SKM-1 (cell line): Measurements from ENCODE around the gene AJM1.
A peak's percentile ranks its signal among the peaks of the same experiment; 100 is the strongest.
"Not testable (repeated sequence)": the region's sequence is repeated elsewhere in the genome, so short reads cannot be mapped to it uniquely, and the experiment has no call there.

Source experiments
- DNase-seq: peaks from one replicate; lab custom pipeline; 2025; ENCODE audit not compliant: unreplicated experiment; lab: John Stamatoyannopoulos, UW

Gene AJM1

DNA sequence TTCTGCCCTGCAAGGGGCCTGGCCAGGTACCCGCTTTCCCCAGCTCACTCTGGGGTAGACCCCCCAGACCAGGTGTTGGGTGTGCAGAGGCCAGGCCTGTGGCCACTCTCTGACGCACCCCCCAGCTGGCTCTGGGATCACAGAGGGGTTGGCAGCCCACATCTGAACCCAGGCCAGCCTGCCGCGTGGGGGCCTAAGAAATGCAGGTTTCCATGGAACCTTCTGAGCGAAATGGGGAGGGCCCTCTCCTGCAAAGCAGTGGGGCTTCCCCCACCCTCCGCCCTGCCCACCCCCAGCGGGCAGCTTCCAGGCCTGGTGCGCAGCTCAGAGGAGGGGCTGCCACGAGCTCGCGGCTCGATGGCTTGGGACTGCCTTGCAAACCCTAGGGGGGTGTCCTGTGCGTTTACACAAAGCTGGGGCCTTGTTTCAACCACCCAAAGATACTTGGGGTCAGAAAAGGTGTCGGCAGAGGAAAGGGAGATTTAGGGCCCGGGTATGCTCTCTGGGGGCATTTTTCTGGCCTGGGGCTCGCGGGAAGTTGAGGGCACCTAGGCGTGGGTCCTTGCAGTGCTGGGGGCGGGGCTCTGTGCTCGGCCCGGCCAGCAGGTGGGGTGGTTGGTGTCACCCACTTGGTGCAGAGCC, 1.0 kb downstream of the AJM1 start:
- not testable (repeated sequence) for DNase-seq

DNA sequence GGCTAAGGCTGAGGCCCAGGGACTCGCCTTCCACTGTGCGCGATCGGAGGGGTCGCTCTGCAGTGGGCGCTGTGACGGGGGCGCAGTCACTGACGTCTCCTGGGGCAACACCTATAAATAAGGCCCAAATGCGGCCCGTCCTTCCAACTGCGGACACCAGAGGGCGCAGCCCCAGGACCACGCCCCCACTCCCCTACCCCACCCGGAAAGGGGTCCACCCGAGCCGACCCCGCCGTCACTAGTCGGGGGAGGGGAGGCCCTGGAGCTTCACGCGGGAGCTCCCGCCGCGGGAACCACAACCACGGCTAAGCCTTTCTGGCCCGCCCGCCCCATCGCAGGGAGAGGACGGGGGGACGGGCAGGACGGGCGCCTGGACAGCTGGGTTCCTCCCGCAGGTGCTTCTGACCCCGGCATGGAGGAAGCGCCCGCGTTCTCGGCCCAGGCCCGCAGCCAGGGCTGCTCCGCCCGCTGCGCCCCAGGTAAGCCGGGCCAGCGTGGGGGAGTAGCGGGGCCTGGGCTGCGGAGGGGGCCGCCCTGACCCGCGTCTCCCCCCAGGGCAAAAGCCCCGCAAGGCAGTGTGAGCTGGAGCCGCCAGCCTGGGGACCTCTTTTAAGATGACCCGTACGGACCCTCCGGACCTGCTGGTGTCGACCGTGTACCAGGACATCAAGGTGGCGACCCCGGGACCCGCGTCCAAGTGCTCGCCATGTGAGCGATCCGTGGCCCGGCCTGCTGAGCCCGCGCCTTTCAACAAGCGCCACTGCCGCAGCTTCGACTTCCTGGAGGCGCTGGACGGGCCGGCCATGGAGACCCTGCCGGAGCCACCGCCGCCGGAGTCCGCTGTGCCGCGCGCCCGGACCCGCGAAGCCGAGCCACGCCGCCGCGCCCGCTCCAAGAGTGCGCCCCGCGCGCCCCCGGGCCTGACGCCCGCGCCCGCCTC, 1.8 kb downstream of the AJM1 start:
- DNase-seq = not testable (repeated sequence)

DNA sequence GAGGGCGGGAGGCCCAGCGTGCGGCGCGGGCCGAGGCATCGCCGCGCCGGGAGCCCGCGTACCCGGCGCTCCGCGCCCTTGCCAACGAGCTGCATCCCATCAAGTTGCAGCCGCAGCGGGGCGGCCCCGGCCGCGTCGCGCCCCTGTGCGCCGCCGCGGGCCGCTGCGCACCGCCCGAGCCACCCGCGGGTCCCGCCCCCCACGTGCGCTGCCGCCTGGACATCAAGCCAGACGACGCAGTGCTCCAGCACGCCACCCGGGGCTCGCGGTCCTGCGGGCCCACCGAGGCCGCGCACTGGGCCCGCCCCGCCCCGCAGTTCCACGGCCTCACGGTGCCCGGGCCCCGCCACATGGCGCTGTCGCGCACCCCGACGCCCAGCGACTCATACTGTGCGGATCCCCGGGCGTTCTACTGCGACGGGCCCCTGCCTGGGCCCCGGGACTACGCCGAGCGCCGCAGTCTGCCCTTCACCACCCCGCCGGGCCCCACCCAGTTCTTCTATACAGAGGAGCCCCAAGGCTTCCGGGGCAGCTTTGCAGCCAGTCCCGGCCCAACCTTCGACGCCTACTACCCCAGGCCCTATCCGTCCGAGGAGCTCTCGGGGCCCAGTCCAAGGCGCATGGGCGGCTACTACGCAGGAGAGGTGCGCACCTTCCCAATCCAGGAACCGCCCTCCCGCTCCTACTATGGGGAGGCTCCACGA, 2.6 kb downstream of the AJM1 start:
- DNase-seq = no peak

DNA sequence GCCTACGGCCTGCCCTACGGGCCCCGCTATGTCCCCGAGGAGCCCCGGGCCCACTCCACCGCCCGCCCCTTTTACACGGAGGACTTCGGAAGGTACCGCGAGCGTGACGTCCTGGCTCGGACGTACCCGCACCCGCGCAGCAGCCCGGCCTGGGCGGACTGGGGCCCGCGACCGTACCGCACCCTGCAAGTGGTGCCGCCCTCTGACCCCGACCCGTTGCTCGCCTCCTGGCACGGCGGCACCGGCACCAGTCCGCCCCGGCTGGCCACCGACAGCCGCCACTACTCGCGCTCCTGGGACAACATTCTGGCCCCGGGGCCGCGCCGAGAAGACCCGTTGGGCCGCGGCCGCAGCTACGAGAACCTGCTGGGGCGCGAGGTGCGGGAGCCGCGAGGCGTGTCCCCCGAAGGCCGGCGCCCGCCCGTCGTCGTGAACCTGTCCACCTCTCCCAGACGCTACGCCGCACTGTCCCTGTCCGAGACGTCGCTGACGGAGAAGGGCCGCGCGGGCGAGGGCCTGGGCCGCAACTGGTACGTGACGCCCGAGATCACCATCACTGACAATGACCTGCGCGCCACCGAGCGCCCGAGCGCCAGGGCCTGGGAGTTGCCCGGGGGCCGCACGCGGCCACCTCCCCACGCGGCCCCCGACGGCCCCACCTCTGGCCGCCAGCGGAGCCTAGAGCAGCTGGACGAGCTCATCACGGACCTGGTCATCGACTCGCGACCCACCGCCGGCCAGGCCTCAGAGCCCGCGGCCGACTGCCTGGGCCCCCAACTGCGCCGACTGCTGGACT, 3.4 kb downstream of the AJM1 start:
- DNase-seq = no peak

DNA sequence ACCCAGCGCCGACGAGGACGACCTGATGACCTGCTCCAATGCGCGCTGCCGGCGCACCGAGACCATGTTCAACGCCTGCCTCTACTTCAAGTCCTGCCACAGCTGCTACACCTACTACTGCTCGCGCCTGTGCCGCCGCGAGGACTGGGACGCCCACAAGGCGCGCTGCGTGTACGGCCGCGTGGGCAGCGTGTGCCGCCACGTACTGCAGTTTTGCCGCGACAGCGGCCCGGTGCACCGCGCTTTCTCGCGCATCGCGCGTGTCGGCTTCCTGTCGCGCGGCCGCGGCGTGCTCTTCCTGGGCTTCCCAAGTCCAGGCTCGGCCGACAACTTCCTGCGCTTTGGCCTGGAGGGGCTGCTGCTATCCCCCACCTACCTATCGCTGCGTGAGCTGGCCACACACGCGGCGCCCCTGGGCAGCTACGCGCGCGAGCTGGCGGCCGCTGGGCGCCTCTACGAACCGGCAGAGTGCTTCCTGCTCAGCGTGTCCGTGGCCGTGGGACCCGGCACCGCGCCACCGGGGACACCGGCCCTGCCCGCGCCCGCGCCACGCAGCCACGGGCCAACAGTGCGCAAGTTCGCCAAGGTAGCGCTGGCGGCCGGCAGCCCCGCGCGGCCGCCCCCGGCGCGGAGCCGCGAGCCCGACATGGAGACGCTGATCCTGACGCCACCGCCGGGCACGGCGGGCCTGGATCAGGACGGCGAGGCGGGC, 4.3 kb downstream of the AJM1 start:
- no peak for DNase-seq

DNA sequence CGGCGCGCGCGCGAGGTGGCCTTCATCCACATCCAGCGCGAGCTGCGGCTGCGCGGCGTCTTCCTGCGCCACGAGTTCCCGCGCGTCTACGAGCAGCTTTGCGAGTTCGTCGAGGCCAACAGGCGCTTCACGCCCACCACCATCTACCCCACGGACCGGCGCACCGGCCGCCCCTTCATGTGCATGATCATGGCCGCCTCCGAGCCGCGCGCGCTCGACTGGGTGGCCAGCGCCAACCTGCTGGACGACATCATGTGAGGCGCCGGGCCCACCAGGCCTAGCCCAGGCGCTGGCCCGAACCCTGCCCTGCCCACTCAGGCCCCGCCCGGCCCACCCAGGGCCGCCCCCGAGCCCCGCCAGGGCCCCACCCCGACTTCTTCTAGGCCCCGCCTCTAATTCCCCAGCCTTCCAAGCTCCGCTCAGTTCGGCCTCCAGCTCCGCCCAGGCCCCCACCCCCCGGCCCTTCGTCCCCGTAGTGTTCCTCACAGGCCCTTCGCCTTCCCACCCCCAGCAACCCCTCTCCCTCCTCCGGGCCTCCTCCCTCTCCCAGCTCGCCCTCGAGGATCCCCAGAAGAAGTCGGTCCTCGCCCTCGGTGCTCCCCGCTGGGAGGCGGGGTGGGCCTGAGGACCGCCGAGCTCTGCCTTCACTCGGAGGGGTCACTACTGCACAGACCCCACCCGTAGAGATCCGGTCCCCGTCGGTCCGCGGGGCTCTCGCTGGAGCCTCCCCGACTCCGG, 5.0 kb downstream of the AJM1 start:
- DNase-seq = peak; percentile 53

DNA sequence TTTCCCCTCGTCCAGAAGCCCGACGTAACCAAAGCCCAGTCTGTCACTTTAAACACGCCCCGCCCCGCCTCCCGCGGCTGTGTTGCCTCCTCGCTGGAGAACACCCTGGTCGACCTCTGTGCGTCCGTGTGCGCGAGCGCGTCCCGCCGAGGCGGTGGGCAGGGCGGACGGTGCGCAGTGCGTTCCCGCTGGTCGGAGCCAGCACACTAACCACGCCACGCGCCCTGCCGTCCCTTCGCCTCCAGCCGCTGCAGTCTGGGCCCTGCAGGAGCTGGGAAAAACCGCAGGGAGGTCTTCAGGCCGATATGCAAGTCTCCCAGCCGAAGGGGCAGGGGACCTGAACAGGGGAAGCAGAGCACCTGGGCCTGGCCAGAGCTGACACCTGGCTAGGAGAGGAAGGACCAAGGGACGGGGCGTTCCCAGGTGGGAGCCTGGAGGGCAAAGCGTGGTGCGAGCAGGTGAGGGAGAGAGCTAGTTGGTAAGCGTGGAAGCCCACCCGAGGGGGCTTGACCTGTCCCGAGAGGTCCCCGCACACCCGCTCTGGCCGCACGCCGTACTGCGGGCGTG, 5.6 kb downstream of the AJM1 start:
- DNase-seq = peak; percentile 48

DNA sequence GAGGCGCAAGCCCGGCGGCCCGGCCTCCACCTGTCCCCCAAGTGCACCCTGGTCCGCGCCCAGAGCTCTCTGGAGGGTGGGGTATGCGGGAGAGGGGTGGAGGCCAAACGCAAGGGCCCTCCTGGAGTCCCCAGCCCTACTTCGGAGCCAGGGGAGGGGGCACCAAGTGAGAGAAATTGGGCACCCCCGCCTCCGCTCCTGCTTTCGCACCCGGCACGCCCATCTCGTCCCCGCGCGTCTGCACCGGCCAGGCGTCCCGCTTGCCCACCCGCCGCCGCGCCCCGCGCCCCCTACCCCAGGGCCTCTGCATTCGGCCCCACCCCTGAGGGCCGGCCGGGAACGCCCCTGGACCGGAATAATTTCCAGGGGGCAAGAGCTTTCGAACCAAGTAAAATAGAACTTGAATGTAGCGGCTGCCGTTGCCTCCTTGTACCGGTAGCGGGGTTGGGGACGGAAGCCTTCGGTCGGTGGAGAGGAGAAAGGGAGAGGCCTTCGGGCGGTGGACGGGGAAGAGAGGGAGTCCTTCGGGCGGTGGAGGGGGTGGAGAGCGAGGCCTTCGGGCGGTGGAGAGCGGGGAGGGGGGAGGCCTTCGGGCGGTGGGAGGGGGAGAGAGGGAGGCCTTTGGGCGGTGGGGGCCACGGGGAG, 6.2 kb downstream of the AJM1 start:
- DNase-seq = peak; percentile 26

DNA sequence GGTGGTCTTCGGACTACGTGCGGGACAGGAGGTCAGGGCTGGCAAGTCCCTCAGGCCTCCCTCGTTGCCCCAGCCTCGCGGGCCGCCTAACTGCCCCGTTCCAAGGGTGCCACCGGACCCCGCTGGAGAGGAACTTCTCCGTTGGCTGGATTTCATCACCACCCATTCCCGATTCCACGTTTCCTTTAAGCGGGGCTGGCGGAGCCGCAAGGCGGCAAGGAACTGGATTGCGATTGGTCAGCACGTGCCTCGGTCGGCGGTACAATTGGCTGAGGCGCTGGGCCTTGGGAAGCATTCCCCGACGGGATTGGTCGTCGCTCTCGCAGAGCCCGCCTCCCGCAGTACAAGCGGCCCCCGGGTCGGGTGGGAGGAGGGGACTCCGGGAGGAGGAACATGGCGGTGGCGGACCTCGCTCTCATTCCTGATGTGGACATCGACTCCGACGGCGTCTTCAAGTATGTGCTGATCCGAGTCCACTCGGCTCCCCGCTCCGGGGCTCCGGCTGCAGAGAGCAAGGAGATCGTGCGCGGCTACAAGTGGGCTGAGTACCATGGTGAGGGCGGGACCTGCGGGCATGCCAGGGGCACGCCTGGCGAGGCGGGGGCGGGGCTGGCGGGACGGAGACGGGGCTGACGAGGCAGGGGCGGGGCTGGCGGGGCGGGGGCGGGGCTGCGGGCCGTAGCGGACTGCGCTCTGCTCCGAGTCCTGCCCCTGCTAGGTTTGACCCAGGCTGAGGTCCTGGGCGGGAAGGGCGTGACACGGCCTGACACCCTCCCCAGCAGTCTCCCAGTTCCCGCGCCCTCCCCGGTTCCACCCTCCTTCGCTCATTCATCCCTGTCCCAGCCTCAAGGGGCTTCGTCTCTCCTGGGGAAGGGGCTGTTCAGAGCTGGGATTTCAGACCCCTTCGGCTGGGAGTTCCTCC, 7.0 kb downstream of the AJM1 start, which contains the start of gene PHPT1:
TSS of gene PHPT1 (plus strand) at position 372 of the 922 bp plus-strand sequence. CDS start at position 394, 22 bp downstream.
- peak; percentile 98 for DNase-seq

DNA sequence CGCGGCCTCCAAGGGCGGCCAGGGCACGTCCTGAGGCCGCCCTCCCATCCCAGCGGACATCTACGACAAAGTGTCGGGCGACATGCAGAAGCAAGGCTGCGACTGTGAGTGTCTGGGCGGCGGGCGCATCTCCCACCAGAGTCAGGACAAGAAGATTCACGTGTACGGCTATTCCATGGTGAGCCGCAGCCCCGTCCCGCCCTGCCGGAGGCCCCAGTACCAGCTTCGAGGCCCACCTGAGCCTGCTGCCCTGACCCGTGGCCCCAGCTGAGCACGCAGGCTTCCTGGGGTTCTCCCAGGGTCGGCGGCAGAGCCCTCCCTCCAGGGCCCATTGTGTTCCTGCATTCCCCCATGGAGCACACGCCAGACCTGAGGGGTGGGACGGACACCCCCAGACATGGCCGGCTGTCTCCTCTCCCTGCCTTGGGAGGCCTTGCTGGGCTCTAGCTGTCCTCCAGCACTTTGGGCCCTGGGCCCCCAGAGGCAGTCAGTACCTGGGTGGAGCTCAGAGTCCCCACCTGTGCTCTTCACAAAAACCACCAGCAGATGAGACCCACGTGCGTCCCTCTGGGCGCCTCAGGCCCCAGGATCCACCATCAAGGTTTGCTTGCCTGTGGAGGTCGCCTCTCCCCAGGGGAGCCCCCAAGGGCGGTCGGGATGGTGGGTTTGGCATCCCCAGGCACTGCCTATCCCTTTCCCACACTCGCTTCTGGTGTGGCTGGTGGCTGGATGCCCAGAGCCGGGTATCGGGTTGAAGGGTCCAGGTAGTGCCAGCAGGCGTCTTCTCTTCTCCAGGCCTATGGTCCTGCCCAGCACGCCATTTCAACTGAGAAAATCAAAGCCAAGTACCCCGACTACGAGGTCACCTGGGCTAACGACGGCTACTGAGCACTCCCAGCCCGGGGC, 7.9 kb downstream of the AJM1 start:
- DNase-seq = no peak

DNA sequence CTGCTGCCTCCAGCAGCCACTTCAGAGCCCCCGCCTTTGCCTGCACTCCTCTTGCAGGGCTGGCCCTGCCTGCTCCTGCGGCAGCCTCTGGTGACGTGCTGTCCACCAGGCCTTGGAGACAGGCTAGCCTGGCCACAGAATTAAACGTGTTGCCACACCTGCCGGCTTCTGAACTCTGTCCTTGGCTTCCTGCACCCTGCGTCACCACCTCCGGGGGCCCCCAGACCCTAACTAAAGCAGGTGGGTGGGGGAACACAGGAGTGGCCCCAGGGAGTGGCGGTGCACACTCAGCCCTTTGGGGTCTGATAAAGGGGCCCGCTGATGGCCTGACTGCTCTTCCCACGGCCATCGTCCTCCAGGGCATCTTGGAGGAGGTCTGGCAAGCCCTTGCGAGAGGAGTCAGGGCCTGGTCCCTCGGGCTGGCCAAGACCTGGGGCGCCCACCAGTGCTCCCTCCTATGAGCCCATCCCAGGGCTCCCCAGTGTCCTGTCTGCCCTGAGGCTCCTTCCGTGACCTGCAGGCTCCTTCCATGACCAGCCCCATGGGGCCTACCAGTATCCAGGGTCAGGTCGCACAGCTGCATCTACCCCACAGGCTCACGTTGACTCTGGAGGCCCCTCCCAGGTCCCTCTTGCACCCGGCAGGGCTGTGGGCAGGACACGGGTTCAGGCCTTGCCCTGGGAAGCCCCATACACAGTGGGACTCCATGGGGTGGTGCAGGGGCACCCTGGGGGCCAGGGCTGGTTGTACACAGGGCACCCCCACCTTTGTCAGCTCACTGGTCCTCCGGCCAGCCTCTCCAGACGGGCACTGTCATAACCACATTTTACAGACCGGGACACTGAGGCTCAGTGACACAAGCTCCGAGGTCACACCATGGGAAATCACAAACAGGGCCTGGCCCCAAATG, 8.8 kb downstream of the AJM1 start:
- DNase-seq = no peak

DNA sequence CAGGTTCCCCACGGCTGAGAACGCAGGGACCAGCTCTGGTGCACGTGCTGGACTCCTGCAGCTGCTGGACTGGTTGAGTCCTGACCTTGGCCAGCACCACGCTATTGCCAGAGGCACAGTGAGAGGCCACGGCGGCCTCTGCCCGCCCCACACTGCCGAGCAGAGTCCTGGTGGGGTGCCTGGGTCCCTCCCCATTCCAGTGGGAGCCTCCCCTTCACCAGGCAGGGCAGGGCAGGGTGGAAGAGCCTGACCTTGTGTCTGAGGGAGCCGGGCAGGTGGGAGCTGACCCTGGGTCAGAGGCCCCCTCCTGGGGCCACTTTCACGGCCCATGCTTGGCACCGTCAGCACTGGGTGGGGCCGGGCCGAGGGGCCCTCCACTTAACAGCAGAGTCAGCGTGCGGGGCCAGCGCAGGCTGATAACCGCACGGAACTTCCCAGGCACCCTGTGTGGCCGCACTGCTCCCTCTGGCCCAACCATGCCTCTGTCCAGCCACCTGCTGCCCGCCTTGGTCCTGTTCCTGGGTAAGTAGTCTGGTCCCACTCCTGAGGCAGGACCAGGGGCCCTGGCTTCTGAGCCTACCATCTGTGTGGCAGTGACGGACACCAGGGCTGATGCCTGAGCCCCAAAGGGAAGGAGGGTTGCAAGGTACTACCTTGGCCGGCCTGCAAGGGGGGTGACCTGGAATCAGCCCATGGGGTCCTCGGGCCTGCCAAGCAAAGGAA, 9.8 kb downstream of the AJM1 start, which contains the start of gene MAMDC4:
TSS of gene MAMDC4 (plus strand) at position 406 of the 723 bp plus-strand sequence. CDS start at position 477, 71 bp downstream.
- no peak for DNase-seq

DNA sequence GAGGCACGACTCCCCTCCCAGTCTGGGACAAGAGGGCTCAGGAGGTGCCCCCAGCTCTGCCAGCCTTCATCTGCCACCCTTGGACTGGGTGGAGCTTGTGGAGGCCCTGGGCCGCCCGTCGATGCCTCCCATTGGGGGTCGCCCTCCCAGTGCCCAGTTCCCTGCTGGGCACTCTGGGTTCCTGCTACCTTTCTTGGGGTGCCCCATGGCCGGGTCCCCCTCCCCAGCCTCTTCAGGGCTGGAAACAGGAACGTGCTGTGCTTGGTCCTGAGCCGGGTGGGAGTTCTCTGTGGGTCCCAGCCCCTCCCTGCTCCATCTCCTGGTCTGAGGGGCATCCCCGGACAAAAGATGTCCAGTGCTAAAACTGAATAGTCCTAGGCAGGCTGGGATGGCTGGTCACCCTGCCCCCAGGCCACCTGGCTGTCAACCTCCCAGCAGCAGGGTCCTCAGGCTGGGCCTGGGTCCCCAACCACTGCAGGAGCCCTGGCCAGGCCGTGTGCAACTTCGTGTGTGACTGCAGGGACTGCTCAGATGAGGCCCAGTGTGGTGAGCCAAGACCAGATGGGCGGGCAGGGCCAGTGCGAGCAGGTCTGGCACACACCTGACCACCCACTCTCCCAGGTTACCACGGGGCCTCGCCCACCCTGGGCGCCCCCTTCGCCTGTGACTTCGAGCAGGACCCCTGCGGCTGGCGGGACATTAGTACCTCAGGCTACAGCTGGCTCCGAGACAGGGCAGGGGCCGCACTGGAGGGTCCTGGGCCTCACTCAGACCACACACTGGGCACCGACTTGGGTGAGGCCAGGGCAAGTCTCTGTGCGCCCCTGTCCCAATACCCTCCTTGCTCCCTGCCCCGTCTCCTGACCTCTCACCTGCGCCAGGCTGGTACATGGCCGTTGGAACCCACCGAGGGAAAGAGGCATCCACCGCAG, 10.7 kb downstream of the AJM1 start:
- DNase-seq = no peak
